Stimulated activated CD4-positive, alpha-beta T cell treated with anti-CD3 and anti-CD28 coated beads, TNF-alpha, amount 100 ng/mL, for 1 hour (primary cell): ENCODE measurements around the gene ADCY5.

Source experiments
- DNase-seq, 3 donors: peaks; one replicate each; pipeline ENCODE4 v3.0.0-alpha.2; 2020; ENCODE audit warnings: low read depth in 3 of 3, low spot score in 1 of 3

The ADCY5 gene

GRCh38 chr3:123344175-123344906, 104.5 kb downstream of the ADCY5 start:
- no peak for DNase-seq

DNA sequence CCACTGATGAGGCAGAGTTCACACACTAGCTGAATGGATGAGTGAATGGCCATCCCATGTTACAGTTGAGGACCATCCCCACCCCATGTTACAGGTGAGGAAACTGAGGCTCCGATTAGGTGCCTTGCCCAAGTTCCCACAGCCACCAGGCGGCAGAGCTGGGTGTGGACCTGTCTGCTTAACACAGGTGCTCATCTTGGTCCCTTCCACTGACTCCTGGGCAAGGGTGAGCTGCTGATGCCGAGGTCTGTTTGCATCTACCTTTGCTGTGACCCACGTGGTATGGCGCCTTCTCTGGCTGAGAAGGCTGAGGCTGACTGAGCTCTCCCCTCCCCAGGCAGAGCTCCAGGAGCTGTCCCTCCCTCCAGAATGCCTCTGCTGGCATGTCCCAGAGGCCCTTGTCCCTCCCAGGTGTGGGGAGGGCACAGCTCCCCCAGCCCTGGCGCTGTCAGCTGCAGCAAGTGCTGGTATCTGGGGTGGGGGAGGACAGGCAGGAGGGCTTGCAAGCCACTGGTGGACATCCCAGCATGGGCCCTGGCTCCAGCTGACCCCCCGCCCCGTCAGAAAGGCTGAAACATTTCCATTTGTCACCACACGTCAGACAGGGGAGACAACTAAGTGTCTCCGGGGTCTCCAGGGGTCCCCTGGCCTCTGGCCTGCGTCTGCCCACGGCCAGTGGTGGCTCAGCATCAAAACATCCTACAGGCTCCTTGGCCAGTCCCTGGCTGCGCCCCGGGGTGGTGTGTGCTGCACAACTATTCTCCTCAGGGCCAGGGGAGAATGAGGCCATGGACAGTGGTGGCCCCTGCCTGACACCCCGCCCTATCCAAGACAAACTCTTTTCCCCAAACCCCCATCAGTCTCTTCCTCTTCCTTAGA, 105.4 kb downstream of the ADCY5 start:
- no peak for DNase-seq

DNA sequence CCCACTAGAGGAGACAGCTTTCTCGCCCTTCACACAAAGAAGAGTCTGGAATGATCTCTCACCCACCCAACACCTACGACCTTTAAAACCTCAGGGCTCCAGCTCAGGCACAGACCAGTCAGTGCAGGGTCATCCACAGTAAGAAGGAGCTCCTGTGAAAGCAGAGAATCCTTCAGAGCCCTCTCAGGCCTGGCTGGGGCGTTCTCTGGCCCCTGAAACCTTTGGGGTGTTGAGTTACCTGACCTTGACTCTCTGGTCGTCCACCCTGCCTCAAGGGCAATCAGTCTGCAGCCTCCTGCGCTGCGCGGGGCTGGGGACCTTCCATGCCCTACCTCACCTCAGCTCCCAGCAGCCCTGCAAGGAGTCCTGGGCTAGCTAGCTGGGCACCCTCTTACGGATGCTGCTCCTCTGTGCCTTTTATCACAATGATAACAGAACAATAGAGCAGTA, 106.2 kb downstream of the ADCY5 start:
- no peak for DNase-seq

GRCh38 chr3:123341871-123342630, 106.8 kb downstream of the ADCY5 start:
- DNase-seq: no peak

DNA sequence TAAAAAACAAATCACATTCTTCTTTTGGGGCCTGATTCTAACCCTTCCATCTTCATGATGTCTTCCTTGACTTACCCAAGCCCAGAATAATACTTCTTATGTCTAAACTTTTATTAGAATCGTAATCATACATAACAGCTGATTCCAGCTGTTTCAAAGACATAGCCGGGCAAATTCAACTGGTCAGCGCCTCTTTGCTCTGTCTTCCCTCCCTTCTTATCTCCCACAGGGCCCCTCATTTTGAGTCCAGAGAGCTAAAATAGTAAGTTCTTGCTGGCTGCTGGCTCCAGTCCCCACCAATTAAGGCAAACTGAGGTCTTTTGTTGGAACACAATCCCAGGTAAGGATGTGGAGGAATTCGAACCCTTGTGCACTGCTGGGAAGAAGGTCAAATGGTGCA, 108.6 kb downstream of the ADCY5 start:
- no peak for DNase-seq

DNA sequence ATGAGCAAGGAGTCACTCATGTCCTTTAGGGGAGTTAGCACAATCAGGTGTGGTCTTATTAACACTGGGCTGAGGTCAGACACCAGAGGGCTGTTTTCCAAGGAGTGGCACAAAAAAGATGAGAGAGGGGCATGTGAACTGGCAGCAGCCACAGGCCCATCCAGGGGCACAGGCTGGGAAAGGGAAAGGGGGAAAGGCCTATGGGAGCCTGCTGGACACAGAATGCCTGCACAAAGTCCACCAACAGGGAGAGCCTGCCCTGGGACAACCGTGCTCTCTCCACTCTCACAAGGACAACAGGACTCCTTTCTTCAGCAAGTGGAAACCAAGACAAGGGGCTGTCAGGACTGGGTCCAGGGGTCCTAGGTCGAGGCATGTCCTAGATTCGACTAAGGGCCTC, 109.6 kb downstream of the ADCY5 start:
- DNase-seq: no peak

- no peak for DNase-seq
Measured at GRCh38 chr3:123338620-123339061, 110.2 kb downstream of the ADCY5 start.

GRCh38 chr3:123337948-123338619, 110.8 kb downstream of the ADCY5 start:
- DNase-seq: no peak

- DNase-seq: no peak
Measured at GRCh38 chr3:123337226-123337625, 111.7 kb downstream of the ADCY5 start.

DNA sequence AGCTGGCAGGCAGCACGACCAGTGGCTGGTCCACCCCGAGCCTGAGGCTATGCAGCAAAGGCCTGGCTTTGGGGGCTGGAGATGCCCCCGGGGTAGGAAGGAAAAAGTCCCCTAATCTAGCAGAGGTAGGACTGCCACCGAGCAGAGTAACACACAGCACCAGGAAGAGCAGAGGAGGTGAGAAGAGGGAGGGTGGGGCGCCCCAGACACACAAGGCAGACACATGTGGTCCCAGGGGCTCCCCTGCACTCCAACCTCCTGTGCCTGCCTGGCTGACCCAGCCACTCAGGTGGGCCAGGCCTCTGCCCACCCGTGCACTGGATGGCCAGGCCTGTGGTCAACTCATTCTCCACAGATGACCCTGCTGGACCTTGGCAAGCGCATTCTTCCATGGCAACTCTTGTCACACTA, 112.4 kb downstream of the ADCY5 start:
- no peak for DNase-seq

GRCh38 chr3:123336001-123336400, 112.9 kb downstream of the ADCY5 start:
- DNase-seq: no peak

- no peak for DNase-seq
Measured at GRCh38 chr3:123335007-123335670, 113.8 kb downstream of the ADCY5 start.

- no peak for DNase-seq
Measured at GRCh38 chr3:123334056-123334455, 114.8 kb downstream of the ADCY5 start.

DNA sequence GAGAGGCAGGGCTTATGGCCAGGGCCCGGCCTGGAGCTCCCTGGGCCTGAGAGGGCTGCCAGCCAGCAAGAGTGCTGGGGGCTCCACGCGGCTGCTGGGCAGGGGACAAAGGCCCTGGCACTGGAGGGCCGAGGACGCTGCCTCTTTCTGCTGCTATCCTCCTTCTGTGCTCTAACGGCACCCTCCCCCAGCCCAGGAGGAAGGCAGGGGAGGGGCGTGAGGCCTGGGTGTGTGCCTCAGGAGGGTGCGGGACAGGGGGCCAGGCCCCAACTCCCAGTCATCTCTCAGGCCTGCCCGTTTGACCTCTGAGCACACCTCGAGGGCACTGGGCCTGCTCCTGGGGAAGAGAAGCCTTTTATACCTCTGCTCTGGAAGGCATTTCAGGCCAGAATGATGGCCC, 115.5 kb downstream of the ADCY5 start:
- DNase-seq: no peak

GRCh38 chr3:123332124-123332641, 116.7 kb downstream of the ADCY5 start:
- DNase-seq: no peak

DNA sequence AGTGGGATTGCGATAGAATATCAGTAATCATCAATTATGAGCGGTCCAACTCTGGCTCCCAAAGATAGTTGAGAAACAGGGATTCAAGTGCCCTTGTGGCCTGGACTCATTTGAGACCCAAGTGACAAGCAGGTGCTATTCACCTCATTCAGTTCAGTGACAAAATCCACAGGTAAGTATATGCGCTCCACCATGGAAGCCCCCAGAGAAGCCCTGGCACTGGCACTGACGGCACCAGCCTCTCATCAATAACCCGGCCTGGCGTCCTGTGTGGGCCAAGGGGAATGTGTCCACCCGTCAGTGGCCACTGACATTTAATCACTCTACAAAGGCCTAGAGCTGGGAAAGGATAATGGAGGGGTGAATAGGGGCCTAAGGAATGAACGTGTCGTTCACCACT, 117.2 kb downstream of the ADCY5 start:
- no peak for DNase-seq

DNA sequence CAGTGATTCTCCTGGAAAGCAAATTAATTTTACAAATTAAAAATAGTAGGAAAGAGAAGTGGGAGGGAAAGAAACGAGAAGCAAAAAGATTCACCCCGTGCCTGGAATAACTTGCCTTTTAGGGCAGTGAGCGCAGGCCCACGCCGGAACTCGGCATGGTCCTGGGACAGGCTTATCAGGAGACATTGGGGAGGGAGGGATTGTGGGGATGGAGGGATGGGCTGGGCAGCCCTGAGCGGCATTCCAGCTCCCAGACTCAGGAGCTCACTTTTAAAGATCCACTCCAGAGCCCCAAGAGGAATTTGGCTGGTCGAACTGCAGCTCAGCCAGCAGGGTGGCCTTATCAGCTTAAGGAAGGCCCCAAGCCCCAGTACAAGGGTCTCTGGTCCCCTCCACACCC, 117.9 kb downstream of the ADCY5 start:
- no peak for DNase-seq

GRCh38 chr3:123330441-123330991, 118.4 kb downstream of the ADCY5 start:
- DNase-seq: no peak

DNA sequence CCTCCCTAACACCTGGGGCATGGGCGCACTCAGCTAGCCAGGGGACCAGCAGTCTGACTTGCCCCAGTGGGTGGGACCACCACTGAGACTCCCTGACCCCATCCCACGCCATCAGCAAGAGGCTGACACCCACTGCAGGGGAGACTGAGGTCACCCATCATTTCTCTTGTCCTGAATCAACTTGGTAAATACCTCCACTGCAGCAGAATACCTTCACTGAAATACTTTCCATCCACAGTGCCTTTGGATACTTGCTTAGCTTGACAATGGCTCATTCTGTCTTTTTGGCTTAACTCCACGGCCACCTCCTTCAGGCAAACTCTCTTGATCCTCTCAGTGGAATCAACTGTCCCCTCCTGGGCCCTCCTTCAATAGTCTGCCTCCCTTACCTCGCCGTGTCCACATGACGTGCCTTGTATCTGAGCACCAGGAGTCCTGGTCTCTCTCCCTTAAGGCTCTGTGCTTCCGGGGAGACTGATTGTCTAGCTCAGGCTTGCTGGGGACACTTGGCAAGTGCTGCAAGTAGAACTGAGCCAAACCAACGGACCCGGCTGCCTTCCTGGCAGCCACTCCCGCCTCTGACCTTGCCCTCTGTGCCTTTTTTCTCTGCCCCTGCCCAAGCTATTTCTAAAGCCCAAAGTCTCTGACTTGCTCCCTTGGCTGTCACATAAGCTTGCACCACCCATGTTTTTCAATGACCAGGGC, 119.1 kb downstream of the ADCY5 start:
- no peak for DNase-seq
